ENCODE measurements around the gene STK11.

The STK11 gene

DNA sequence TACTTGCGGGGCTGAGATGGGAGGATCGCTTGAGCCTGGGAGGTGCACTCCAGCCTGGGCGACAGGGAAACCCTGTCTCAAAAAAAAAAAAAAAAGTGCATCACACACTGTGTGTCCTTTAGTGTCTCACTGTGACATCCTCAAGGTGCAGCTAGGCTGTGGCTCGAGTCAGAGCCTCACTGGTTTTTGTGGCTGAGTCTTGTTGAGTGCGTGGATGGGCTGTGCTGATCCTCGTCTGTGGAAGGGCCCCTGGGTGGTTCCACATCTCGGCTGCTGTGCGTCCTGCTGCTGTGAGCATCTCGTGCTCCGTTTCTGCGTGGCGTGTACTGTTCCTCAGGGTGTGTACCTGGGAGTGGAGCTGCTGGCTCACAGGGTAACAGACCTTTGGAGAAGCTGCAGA lies 11.2 kb downstream of the STK11 start:
- DNase-seq (ENCODE audit: low spot score) = no peak
- TF ChIP-seq, protein P1, sequence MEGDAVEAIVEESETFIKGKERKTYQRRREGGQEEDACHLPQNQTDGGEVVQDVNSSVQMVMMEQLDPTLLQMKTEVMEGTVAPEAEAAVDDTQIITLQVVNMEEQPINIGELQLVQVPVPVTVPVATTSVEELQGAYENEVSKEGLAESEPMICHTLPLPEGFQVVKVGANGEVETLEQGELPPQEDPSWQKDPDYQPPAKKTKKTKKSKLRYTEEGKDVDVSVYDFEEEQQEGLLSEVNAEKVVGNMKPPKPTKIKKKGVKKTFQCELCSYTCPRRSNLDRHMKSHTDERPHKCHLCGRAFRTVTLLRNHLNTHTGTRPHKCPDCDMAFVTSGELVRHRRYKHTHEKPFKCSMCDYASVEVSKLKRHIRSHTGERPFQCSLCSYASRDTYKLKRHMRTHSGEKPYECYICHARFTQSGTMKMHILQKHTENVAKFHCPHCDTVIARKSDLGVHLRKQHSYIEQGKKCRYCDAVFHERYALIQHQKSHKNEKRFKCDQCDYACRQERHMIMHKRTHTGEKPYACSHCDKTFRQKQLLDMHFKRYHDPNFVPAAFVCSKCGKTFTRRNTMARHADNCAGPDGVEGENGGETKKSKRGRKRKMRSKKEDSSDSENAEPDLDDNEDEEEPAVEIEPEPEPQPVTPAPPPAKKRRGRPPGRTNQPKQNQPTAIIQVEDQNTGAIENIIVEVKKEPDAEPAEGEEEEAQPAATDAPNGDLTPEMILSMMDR (conservative IDR thresholded peaks at IDR 0.05; ENCODE audit: low read depth) = no peak
- POLR2A ChIA-PET (ENCODE audit: low non-redundant PET) = no interaction called here
- CTCF ChIA-PET = interaction anchor here (0.6 to 1.3 kb wide), 3 partner anchors 27 to 103 kb away, joined by 3 to 4 read pairs (median 3); no protein-coding TSS in a partner anchor
- H3K27ac ChIP-seq = peak overlapping the region; percentile 98

DNA sequence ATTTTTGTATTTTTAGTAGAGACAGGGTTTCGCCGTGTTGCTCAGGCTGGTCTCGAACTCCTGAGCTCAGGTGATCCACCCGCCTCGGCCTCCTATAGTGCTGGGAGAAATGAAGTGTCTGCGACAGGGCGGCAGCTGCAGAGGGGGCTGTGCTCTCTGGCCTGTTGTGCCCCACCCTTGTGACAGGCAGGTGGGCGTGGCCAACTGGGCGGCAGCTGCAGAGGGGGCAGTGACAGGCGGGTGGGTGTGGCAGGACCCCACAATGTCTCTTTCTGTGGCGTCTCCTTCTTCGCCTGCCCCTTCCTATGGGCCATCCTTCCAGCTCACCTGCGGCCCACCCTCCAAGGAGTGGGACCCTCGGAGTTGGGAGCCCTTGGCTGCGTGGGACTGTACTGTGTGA lies 11.8 kb downstream of the STK11 start:
- DNase-seq (ENCODE audit: low spot score) = no peak
- peak overlapping the region; percentile 98 for H3K27ac ChIP-seq
- CTCF ChIA-PET = interaction anchor here (1.1 to 1.3 kb wide), 2 partner anchors 62 to 104 kb away, joined by 3 to 4 read pairs; no protein-coding TSS in a partner anchor
- POLR2A ChIA-PET (ENCODE audit: low non-redundant PET) = no interaction called here
- TF ChIP-seq, protein P1 (conservative IDR thresholded peaks at IDR 0.05; ENCODE audit: low read depth) = no peak

DNA sequence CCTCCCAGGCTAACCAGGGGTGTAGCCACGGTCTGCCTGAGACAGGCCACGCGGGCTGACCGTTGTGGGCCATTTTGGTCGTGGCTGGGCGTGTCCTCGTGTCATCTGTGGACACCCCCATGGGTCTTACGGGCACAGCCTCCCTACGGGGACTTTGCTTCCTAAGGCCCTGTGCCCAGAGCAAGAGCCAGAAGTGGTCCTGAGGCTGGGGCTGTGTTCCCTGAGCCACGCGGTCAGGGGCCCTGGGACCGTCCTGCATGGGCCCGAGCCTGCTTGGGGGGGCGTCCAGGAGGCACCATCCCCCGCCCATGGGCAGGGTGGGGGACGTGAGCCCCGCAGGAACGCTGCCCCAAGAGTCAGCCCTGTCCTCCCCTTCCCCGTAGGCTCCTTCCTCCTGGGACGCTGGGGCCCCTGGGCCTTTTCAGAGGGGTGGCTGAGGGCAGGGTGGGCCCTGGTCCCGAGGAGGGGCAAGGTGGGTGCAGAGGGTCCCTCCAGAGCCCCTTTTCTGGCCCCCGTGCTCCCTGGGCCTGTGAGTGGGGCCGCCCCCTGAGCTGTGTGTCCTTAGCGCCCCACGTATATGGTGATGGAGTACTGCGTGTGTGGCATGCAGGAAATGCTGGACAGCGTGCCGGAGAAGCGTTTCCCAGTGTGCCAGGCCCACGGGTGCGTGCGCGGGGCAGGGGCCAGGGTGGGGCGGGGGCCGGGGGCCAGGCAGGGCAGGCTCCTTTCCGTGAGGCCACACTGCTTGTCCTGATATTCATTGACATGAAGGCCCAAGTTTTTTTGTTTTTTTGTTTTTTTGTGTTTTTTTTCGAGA lies 13.4 kb downstream of the STK11 start:
- ChIA-PET CTCF (interaction anchor here (0.6 kb wide), 3 partner anchors 49 to 282 kb away, joined by 3 to 6 read pairs (median 3); no protein-coding TSS in a partner anchor), POLR2A (ENCODE audit: low non-redundant PET) (no interaction called here)
- TF ChIP-seq, protein P1 (conservative IDR thresholded peaks at IDR 0.05; ENCODE audit: low read depth) = no peak
- peak overlapping the region; percentile 98 for H3K27ac ChIP-seq
- no peak for DNase-seq (ENCODE audit: low spot score)

DNA sequence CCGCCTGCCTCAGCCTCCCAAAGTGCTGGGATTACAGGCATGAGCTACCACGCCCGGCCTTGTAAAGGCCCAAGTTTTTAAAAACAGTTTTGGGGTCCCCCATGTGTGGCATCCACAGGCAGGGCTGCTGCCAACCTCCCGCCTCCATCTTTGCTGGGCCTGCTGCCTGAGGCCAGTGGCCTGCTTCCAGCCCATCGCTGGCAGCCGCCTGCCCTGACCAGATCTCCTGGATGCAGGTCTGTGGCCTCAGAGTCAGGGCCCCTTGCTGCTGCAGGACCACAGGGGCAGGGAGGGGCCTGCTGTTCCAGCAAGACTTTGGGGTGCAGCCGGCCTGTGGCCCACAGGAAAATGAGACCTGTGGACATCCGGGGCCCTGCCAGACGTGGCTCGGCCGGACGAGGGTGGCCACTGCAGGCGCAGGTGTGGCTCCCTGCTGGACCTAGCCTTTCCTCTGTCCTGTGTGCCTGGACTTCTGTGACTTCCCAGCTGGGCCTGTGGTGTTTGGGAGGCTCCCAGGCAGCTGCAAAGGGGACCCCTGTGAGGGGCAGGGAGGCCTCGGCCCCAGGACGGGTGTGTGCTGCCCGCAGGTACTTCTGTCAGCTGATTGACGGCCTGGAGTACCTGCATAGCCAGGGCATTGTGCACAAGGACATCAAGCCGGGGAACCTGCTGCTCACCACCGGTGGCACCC lies 14.4 kb downstream of the STK11 start:
- TF ChIP-seq, protein P1 (conservative IDR thresholded peaks at IDR 0.05; ENCODE audit: low read depth) = no peak
- ChIA-PET CTCF (interaction anchor here (0.6 kb wide), 1 partner anchor 281 kb away, joined by 6 read pairs; no protein-coding TSS in a partner anchor), POLR2A (ENCODE audit: low non-redundant PET) (no interaction called here)
- no peak for DNase-seq (ENCODE audit: low spot score)
- peak overlapping the region; percentile 98 for H3K27ac ChIP-seq

DNA sequence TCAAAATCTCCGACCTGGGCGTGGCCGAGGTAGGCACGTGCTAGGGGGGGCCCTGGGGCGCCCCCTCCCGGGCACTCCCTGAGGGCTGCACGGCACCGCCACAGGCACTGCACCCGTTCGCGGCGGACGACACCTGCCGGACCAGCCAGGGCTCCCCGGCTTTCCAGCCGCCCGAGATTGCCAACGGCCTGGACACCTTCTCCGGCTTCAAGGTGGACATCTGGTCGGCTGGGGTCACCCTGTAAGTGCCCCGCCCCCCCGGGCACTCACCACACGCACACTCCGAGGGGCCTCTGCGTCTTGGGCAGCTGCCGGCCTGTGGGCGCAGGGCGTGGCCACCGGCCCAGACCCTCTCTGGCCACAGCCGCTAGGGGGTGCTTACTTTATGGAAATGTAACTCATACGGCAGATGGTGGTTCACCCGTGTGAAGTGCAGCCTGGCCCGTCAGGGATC lies 14.9 kb downstream of the STK11 start:
- no peak for DNase-seq (ENCODE audit: low spot score)
- ChIA-PET POLR2A (ENCODE audit: low non-redundant PET) (no interaction called here), CTCF (interaction anchor here (0.7 to 1.3 kb wide), 2 partner anchors 9 to 731 kb away, joined by 3 to 4 read pairs; no protein-coding TSS in a partner anchor)
- TF ChIP-seq, protein P1 (conservative IDR thresholded peaks at IDR 0.05; ENCODE audit: low read depth) = no peak
- peak overlapping the region; percentile 98 for H3K27ac ChIP-seq

All from RWPE1 (cell line).